H1 (cell line): ENCODE measurements around the gene SCAPER. TPM values are rescaled to one million over a fixed set of nuclear protein-coding genes. Genes with fewer than 3 reads are reported as not detected.

Source experiments
- CTCF ChIA-PET: fragments of 300-600 bp; sonication (Branson Sonifier 250); formaldehyde crosslinking; loops from one replicate; lab custom pipeline; 2021; ENCODE audit not compliant: partially characterized antibody; lab: Charles Lee
- POLR2A ChIA-PET: fragments of 300-600 bp; sonication (Branson Sonifier 250); formaldehyde crosslinking; loops from one replicate; lab custom pipeline; 2021; ENCODE audit warnings: inconsistent platforms; ENCODE audit not compliant: partially characterized antibody; lab: Charles Lee
- DNase-seq, 2 experiments: peaks; one replicate each; pipeline versions ENCODE4 v3.0.0 to v3.0.0-alpha.2; 2010 to 2022; ENCODE audit warnings: low spot score in 2 of 2, low read depth in 1 of 2, mixed read lengths in 1 of 2
- FAIRE-seq: peaks from 2 replicates; lab custom pipeline; 2011; peaks lifted over from hg19 to GRCh38; lab: Jason Lieb, UNC
- H2AFZ ChIP-seq: 2 replicates; pipeline ENCODE4 v1.8.1; 2012; ENCODE audit warnings: low read length, inconsistent platforms
- H2AK5ac ChIP-seq: 2 replicates; pipeline ENCODE4 v1.6.1; 2013; ENCODE audit warnings: low read depth, low read length
- H2BK120ac ChIP-seq: replicated peaks from 2 replicates; pipeline ENCODE3; 2013; ENCODE audit warnings: low read depth, low read length, inconsistent platforms
- H2BK12ac ChIP-seq: 2 replicates; pipeline ENCODE4 v1.6.1; 2013; ENCODE audit warnings: low read depth, low read length
- H2BK15ac ChIP-seq: 2 replicates; pipeline ENCODE4 v1.6.1; 2013; ENCODE audit warnings: low read length
- H2BK20ac ChIP-seq: 2 replicates; pipeline ENCODE4 v1.6.1; 2013; ENCODE audit warnings: low read length
- H2BK5ac ChIP-seq: 2 replicates; pipeline ENCODE4 v1.6.1; 2013; ENCODE audit warnings: low read depth, low read length
- H3K14ac ChIP-seq: 2 replicates; pipeline ENCODE4 v1.6.1; 2013; ENCODE audit warnings: inconsistent platforms; ENCODE audit not compliant: insufficient read length
- H3K18ac ChIP-seq: 2 replicates; pipeline ENCODE4 v1.6.1; 2013; ENCODE audit warnings: low read length; ENCODE audit errors: extremely low read depth
- H3K23ac ChIP-seq: 2 replicates; pipeline ENCODE4 v1.6.1; 2013; ENCODE audit warnings: inconsistent platforms; ENCODE audit not compliant: insufficient read length
- H3K23me2 ChIP-seq: 2 replicates; pipeline ENCODE4 v1.6.1; 2013; ENCODE audit warnings: low read depth, low read length
- H3K27ac ChIP-seq: 2 replicates; pipeline ENCODE4 v1.6.1; 2011; ENCODE audit warnings: low read depth, low read length, inconsistent platforms
- H3K27me3 ChIP-seq, 4 experiments: replicated peaks in 1 of 4; 1 replicate in 1 of 4; 2 replicates in 3 of 4; pipeline versions ENCODE4 v1.6.1 to v1.8.1; 2011 to 2013; ENCODE audit warnings: low read length in 3 of 4, mild to moderate bottlenecking in 3 of 4, inconsistent platforms in 2 of 4, mixed read lengths in 2 of 4, moderate library complexity in 1 of 4; ENCODE audit not compliant: control insufficient read depth in 3 of 4, insufficient read depth in 3 of 4; ENCODE audit errors: extremely low read depth in 1 of 4
- H3K36me3 ChIP-seq, 4 experiments: 2 replicates each; pipeline versions ENCODE4 v1.6.1 to v1.8.1; 2011 to 2013; ENCODE audit warnings: mild to moderate bottlenecking in 4 of 4, low read length in 3 of 4, moderate library complexity in 2 of 4, control low read depth in 1 of 4, inconsistent platforms in 1 of 4; ENCODE audit not compliant: insufficient read depth in 4 of 4, control insufficient read depth in 2 of 4
- H3K4ac ChIP-seq: replicated peaks from 2 replicates; pipeline ENCODE3; 2013; ENCODE audit warnings: low read length, low read depth, mixed read lengths, inconsistent platforms; ENCODE audit not compliant: insufficient read length
- H3K4me1 ChIP-seq, 4 experiments: replicated peaks in 1 of 4; 1 replicate in 1 of 4; 2 replicates in 3 of 4; pipeline versions ENCODE4 v1.6.1 to v1.8.1; 2011 to 2013; ENCODE audit warnings: low read length in 3 of 4, inconsistent platforms in 2 of 4, mixed read lengths in 1 of 4; ENCODE audit not compliant: insufficient read depth in 4 of 4, control insufficient read depth in 3 of 4
- H3K4me2 ChIP-seq, 2 experiments: 2 replicates each; pipeline versions ENCODE4 v1.6.1 to v1.8.1; 2011 to 2013; ENCODE audit warnings: low read depth in 2 of 2, low read length in 2 of 2, control low read depth in 1 of 2, inconsistent platforms in 1 of 2, mild to moderate bottlenecking in 1 of 2; ENCODE audit not compliant: insufficient read depth in 1 of 2
- H3K4me3 ChIP-seq, 4 experiments: fragments of 200-600, 300-600 bp in 1 of 4; sonication (generic), shearing (Covaris generic), sonication (Bioruptor Twin) in 1 of 4; 2 replicates each; pipeline versions ENCODE4 v1.5.1 to v1.8.1; 2011 to 2016; ENCODE audit warnings: low read length in 4 of 4, low read depth in 3 of 4, control low read depth in 2 of 4, inconsistent platforms in 2 of 4, mild to moderate bottlenecking in 2 of 4, mixed read lengths in 1 of 4, moderate library complexity in 1 of 4; ENCODE audit not compliant: insufficient read depth in 2 of 4; ENCODE audit errors: extremely low read depth in 1 of 4
- H3K56ac ChIP-seq: replicated peaks from 2 replicates; pipeline ENCODE3; 2013; ENCODE audit warnings: low read depth, mild to moderate bottlenecking, mixed read lengths, low read length, inconsistent platforms; ENCODE audit not compliant: insufficient read length
- H3K79me1 ChIP-seq: 2 replicates; pipeline ENCODE4 v1.6.1; 2013; ENCODE audit warnings: low read depth, low read length, control low read depth
- H3K79me2 ChIP-seq, 2 experiments: 2 replicates each; pipeline versions ENCODE4 v1.6.1 to v1.8.1; 2012 to 2013; ENCODE audit warnings: low read length in 2 of 2, mild to moderate bottlenecking in 2 of 2, inconsistent platforms in 1 of 2; ENCODE audit not compliant: insufficient read depth in 2 of 2, control insufficient read depth in 1 of 2
- H3K9ac ChIP-seq, 4 experiments: replicated peaks in 1 of 4; 1 replicate in 1 of 4; 2 replicates in 3 of 4; pipeline versions ENCODE4 v1.6.1 to v1.8.1; 2011 to 2013; ENCODE audit warnings: low read depth in 3 of 4, low read length in 3 of 4, control low read depth in 2 of 4, mild to moderate bottlenecking in 2 of 4, moderate library complexity in 2 of 4, inconsistent platforms in 1 of 4; ENCODE audit errors: extremely low read depth in 1 of 4
- H3K9me3 ChIP-seq, 2 experiments: 2 replicates each; pipeline versions ENCODE4 v1.6.1 to v1.8.1; 2012 to 2013; ENCODE audit warnings: mild to moderate bottlenecking in 2 of 2, moderate library complexity in 2 of 2, control low read depth in 1 of 2, inconsistent platforms in 1 of 2, low read depth in 1 of 2, low read length in 1 of 2, mixed read lengths in 1 of 2; ENCODE audit not compliant: insufficient read depth in 2 of 2
- H4K20me1 ChIP-seq, 2 experiments: replicated peaks in 1 of 2; 2 replicates each; pipeline versions ENCODE3 to v1.8.1; 2011 to 2013; ENCODE audit warnings: inconsistent platforms in 2 of 2, low read length in 2 of 2, mild to moderate bottlenecking in 1 of 2; ENCODE audit not compliant: insufficient read depth in 2 of 2, control insufficient read depth in 1 of 2
- H4K5ac ChIP-seq: 2 replicates; pipeline ENCODE4 v1.6.1; 2013; ENCODE audit warnings: low read length, low read depth, mixed read lengths, inconsistent platforms; ENCODE audit not compliant: insufficient read length
- H4K8ac ChIP-seq: 2 replicates; pipeline ENCODE4 v1.8.0; 2013; ENCODE audit warnings: mild to moderate bottlenecking, moderate library complexity, low read length, inconsistent platforms; ENCODE audit not compliant: insufficient read depth; ENCODE audit errors: extremely low read depth
- H4K91ac ChIP-seq: replicated peaks from 2 replicates; pipeline ENCODE3; 2013; ENCODE audit warnings: low read length, mixed read lengths, inconsistent platforms; ENCODE audit not compliant: insufficient read length
- MAFK ChIP-seq: IDR thresholded peaks from 2 replicates; pipeline ENCODE4 v1.6.1; 2012; ENCODE audit warnings: low read depth, mild to moderate bottlenecking, improper control_type of control experiment, low read length
- polyA plus RNA-seq, 7 experiments: library from polyadenylated mRNA; depleted of rRNA in 3 of 7; stranded (reverse) in 5 of 7; unstranded in 2 of 7; fragments of >200 nt in 5 of 7; fragments of 200-250 nt in 2 of 7; gene quantifications; 1 replicate in 5 of 7; 2 replicates in 1 of 7; 4 replicates in 1 of 7; pipeline versions ENCODE4 v1.2.1 to v1.2.3, GENCODE V29; 2011 to 2013; ENCODE audit warnings: missing spikeins in 2 of 7, mixed read lengths in 2 of 7
- total RNA-seq: library from RNA; stranded (reverse); fragmentation: NEBNext Ultra II Directional; extraction: Animal tissue kit (Norgen Biotek cat#: 25700); gene quantifications from 2 replicates; pipeline ENCODE4 v1.2.1, GENCODE V29; 2021

The SCAPER gene
- total and polyA plus RNA-seq, 2 of the 8 experiments (the other 6 are each of a cell fraction or from before 2014, with no cell fraction given) = 1.6 to 6.8 TPM

GRCh38 chr15:76718863-76719262 lies 186.3 kb downstream of the SCAPER start:
- DNase-seq = no peak
- H3K4ac ChIP-seq = no peak overlapping the region
- H3K4me2 ChIP-seq = no peak overlapping the region
- no peak overlapping the region for H3K9ac ChIP-seq
- no peaks in the 10 kb centered on the region for H3K27me3 ChIP-seq
- H2BK15ac ChIP-seq = no peak overlapping the region
- no peak overlapping the region for H4K5ac ChIP-seq
- H3K9me3 ChIP-seq = no peaks in the 10 kb centered on the region
- POLR2A ChIA-PET = no interaction called here
- H4K20me1 ChIP-seq = no peaks in the 10 kb centered on the region
- no peaks in the 10 kb centered on the region for H3K36me3 ChIP-seq
- H3K79me2 ChIP-seq = no peaks in the 10 kb centered on the region
- no peak overlapping the region for H2AK5ac ChIP-seq
- no peak overlapping the region for H3K14ac ChIP-seq
- H3K23ac ChIP-seq = no peak overlapping the region
- no peak overlapping the region for H3K18ac ChIP-seq
- no peaks in the 10 kb centered on the region for H3K4me1 ChIP-seq
- H2BK120ac ChIP-seq = no peak overlapping the region
- no peak overlapping the region for H2BK12ac ChIP-seq
- no peaks in the 10 kb centered on the region for H3K79me1 ChIP-seq
- H3K23me2 ChIP-seq = no peaks in the 10 kb centered on the region
- no peak overlapping the region for H4K8ac ChIP-seq
- H3K56ac ChIP-seq = no peak overlapping the region
- H3K4me3 ChIP-seq = no peak overlapping the region
- no peak for TF ChIP-seq MAFK
- no peak for FAIRE-seq
- CTCF ChIA-PET = no interaction called here
- no peak overlapping the region for H2AFZ ChIP-seq
- no peak overlapping the region for H2BK20ac ChIP-seq
- no peak overlapping the region for H2BK5ac ChIP-seq
- H4K91ac ChIP-seq = no peak overlapping the region
- no peak overlapping the region for H3K27ac ChIP-seq
